Activated B cell treated with CpG ODN at 0.5 μM for 24 hours (primary cell): ENCODE results near the gene SMOC2. TPM values are rescaled to one million over a fixed set of nuclear protein-coding genes. Genes with fewer than 3 reads are reported as not detected.

Experiments
- ATAC-seq: fragments of 200-7000 bp; cut with Tn5 transposase; one replicate; pipeline ENCODE4 v1.10.0; 2021; ENCODE audit warnings: low read depth, mild to moderate bottlenecking, moderate library complexity
- CTCF ChIA-PET: fragments of 350-600 bp; sonication (Branson Sonifier 250); formaldehyde crosslinking; loops from one replicate; lab custom pipeline; 2021; ENCODE audit warnings: antibody characterized with exemption; lab: Charles Lee
- POLR2A ChIA-PET: fragments of 350-600 bp; sonication (Branson Sonifier 250); formaldehyde crosslinking; loops from one replicate; lab custom pipeline; 2021; ENCODE audit warnings: antibody characterized with exemption; lab: Charles Lee
- DNase-seq: peaks from one replicate; pipeline ENCODE4 v3.0.0; 2022
- H3K27ac Mint-ChIP-seq: one replicate; pipeline ENCODE4 v1.8.0; 2020; ENCODE audit warnings: mixed read lengths
- H3K27me3 Mint-ChIP-seq: one replicate; pipeline ENCODE4 v1.8.0; 2021; ENCODE audit warnings: mixed read lengths
- H3K36me3 Mint-ChIP-seq: one replicate; pipeline ENCODE4 v1.8.0; 2021; ENCODE audit warnings: low read depth, mixed read lengths
- H3K4me1 Mint-ChIP-seq: one replicate; pipeline ENCODE4 v1.8.0; 2021; ENCODE audit warnings: mixed read lengths
- H3K4me3 Mint-ChIP-seq: one replicate; pipeline ENCODE4 v1.8.0; 2020; ENCODE audit warnings: mild to moderate bottlenecking, mixed read lengths
- H3K9me3 Mint-ChIP-seq: one replicate; pipeline ENCODE4 v1.8.0; 2020; ENCODE audit warnings: mixed read lengths
- intact Hi-C: fragments of 100-400 bp; cut with micrococcal nuclease; formaldehyde crosslinking; loops from one replicate; pipeline ENCODE4 v1.15.1; 2024
- total RNA-seq: library from RNA; stranded (reverse); gene quantifications from 2 replicates; pipeline ENCODE4 v1.2.3, GENCODE V29; 2022
- TF ChIP-seq, protein P1 (sequence below): fragments of 200-600 bp; IDR thresholded peaks from one replicate; pipeline ENCODE4 v1.8.0; 2022; ENCODE audit warnings: antibody characterized with exemption, mild to moderate bottlenecking

SMOC2 gene
- total RNA-seq, 1 donor from 2014 or later = not detected

DNA sequence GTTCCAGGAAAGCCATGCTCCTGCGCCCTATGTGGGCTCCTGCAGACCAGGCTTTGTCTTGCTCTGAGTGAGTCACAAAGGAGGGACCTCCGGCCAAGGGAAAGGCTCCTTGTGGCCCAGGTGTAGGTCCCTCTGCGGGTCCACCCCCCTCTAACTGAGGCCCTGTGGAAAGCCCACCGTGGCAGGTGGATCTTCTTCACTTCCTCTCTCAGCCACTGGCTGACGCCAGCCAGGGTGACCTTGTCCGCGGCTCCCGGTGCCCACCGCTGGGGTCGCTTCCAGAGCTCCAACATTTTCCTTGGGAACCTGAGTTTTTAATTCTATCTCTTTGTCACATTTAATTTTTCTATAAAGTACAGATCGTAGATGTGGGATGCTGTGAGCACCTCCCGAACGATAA, 54.1 kb downstream of the SMOC2 start:
- CTCF ChIA-PET = no interaction called here
- POLR2A ChIA-PET = no interaction called here
- intact Hi-C loops = no loop called here
- no peaks in the 10 kb centered on the region for H3K4me1 Mint-ChIP-seq
- no peaks in the 10 kb centered on the region for H3K36me3 Mint-ChIP-seq
- H3K27ac Mint-ChIP-seq = no peak overlapping the region
- no peaks in the 10 kb centered on the region for H3K27me3 Mint-ChIP-seq
- ATAC-seq = no peak
- DNase-seq = no peak
- H3K9me3 Mint-ChIP-seq = no peaks in the 10 kb centered on the region
- H3K4me3 Mint-ChIP-seq = no peak overlapping the region
- TF ChIP-seq, protein P1, sequence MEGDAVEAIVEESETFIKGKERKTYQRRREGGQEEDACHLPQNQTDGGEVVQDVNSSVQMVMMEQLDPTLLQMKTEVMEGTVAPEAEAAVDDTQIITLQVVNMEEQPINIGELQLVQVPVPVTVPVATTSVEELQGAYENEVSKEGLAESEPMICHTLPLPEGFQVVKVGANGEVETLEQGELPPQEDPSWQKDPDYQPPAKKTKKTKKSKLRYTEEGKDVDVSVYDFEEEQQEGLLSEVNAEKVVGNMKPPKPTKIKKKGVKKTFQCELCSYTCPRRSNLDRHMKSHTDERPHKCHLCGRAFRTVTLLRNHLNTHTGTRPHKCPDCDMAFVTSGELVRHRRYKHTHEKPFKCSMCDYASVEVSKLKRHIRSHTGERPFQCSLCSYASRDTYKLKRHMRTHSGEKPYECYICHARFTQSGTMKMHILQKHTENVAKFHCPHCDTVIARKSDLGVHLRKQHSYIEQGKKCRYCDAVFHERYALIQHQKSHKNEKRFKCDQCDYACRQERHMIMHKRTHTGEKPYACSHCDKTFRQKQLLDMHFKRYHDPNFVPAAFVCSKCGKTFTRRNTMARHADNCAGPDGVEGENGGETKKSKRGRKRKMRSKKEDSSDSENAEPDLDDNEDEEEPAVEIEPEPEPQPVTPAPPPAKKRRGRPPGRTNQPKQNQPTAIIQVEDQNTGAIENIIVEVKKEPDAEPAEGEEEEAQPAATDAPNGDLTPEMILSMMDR = no peak

DNA sequence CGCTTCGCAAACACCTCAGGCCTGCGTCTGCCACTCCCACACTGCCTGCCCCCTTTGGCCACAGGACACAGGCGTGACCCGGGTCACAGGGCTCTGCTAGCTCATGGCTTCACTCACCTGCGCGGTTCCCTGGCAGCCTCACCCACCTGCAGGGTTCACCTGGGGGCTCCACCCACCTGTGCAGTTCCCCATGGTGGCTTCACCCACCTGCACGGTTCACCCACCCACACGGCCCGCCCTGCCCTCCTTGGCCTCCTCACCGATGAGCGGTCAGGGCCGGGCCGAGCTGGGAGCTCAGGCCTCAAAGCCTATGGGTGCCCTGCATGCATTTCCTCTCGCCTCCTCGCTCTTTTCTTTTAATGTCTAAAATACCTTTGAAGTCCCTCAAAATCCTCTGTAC, 54.7 kb downstream of the SMOC2 start:
- ChIA-PET POLR2A (no interaction called here), CTCF (no interaction called here)
- no peak for ATAC-seq

DNA sequence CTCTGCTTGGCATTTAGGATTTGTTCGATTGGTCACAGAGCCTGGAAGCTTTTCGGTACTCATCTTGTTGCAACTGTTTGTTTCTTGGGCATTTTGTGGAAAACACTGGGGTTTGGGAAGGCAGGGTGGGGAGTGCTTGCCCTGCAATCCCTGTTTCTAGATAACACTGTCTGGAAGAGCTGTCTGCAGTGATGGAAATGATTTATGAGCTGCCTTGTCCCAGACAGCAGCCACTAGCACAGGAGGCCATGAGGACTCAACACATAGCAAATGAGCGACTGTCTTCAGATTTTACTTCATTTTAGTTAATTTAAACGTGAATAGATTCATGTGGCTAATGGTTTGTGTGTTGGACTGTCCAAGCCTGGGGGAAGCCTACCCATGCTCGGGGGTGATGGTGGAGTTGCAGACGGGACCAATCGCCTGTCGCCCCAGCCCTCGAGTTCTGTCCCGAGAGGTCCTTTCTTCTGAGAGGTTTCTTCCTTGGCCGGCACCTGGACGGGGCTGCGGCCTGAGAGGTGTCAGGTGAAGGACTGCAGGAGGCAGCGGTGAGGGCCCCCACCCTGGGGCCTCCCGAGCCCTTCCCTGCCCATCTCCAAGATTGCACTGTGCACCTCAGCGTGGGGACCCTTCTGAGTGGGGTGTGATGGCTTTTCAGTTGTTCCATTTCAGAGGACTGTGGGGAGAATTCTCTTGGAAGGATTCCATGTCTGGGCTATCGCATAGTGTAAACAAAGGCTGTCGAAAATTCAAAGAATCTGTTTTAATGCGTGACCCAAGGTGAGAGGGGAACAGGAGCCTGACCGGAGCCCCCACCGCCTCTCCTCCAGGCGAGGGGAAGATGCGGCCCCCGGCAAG, 55.4 kb downstream of the SMOC2 start:
- no peak for DNase-seq
- TF ChIP-seq, protein P1 = no peak
- no peak overlapping the region for H3K27ac Mint-ChIP-seq
- no peaks in the 10 kb centered on the region for H3K27me3 Mint-ChIP-seq
- H3K9me3 Mint-ChIP-seq = no peaks in the 10 kb centered on the region
- no peaks in the 10 kb centered on the region for H3K4me1 Mint-ChIP-seq
- ChIA-PET CTCF (no interaction called here), POLR2A (no interaction called here)
- H3K4me3 Mint-ChIP-seq = no peak overlapping the region
- no peak for ATAC-seq
- intact Hi-C loops = no loop called here
- H3K36me3 Mint-ChIP-seq = no peaks in the 10 kb centered on the region

More for the DNA sequence above, 54.7 kb downstream of the SMOC2 start:
- Mint-ChIP-seq H3K4me1 (no peaks in the 10 kb centered on the region), H3K4me3 (no peak overlapping the region), H3K36me3 (no peaks in the 10 kb centered on the region), H3K9me3 (no peaks in the 10 kb centered on the region), H3K27me3 (no peaks in the 10 kb centered on the region), H3K27ac (no peak overlapping the region)
- no peak for DNase-seq
- TF ChIP-seq, protein P1 = no peak
- intact Hi-C loops = no loop called here

DNA sequence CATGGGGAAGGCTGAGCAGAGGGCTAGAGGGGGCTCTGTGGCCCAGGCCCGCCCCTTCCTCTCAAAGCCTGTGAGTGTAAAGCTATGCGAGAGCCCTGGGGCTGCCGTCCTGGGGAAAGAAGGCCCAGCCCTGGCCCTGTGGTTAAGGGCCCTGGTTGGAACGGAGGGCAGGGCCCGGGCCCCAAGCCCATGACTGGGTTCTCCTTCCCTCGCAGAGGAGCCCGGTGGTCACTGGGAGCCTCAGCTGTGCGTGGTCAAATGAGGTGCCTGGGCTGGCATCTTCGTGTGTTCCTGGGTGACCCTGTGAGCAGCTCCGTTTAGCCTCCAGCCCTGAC, 56.0 kb downstream of the SMOC2 start:
- no peak for ATAC-seq
- intact Hi-C loops = no loop called here
- Mint-ChIP-seq H3K27ac (no peak overlapping the region), H3K36me3 (no peaks in the 10 kb centered on the region), H3K4me3 (no peak overlapping the region), H3K9me3 (no peaks in the 10 kb centered on the region), H3K27me3 (no peaks in the 10 kb centered on the region), H3K4me1 (no peaks in the 10 kb centered on the region)
- ChIA-PET POLR2A (no interaction called here), CTCF (no interaction called here)
- DNase-seq = no peak
- TF ChIP-seq, protein P1 = no peak

DNA sequence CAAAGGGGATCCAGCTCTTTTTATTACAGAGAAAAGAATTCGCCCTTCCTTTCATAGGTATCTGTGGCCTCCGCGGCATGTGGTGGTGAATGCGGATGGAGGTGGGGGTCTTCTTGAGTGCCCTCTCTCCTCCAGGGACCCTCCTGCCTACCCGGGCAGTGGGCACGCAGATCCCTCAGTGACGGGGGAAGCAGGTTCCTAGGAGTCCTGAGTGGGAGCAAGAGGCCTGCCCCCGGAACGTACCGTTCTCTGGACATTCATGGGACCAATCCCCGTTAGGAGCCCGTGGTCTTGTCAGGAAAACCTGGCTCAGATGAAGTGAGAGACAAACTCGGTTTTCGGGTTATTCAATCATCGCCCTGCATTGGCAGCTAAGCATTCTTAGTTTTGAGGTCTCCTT, 56.4 kb downstream of the SMOC2 start:
- ChIA-PET POLR2A (no interaction called here), CTCF (no interaction called here)
- no peaks in the 10 kb centered on the region for H3K27me3 Mint-ChIP-seq
- DNase-seq (no peak), ATAC-seq (no peak)
- TF ChIP-seq, protein P1 = no peak
- no peak overlapping the region for H3K4me3 Mint-ChIP-seq
- H3K36me3 Mint-ChIP-seq = no peaks in the 10 kb centered on the region
- H3K9me3 Mint-ChIP-seq = no peaks in the 10 kb centered on the region
- intact Hi-C loops = no loop called here
- no peak overlapping the region for H3K27ac Mint-ChIP-seq
- no peaks in the 10 kb centered on the region for H3K4me1 Mint-ChIP-seq
